GM18909 (cell line): ENCODE measurements around the gene SUSD2.
"Not testable (repeated sequence)": the region's sequence is repeated elsewhere in the genome, so short reads cannot be mapped to it uniquely, and the experiment has no call there.

ENCODE experiments used
- ATAC-seq: cut with Tn5 transposase; IDR thresholded peaks from one replicate; pipeline ENCODE4 v1.9.1; 2021; ENCODE audit warnings: mild to moderate bottlenecking; ENCODE audit not compliant: unreplicated experiment, poor library complexity

SUSD2 gene

GRCh38 chr22:24170632-24171031, 10.7 kb upstream of the SUSD2 start:
- no peak for ATAC-seq

- no peak for ATAC-seq
Observed at GRCh38 chr22:24171822-24172221, 9.5 kb upstream of the SUSD2 start.

GRCh38 chr22:24175160-24175808, 6.0 kb upstream of the SUSD2 start:
- no peak for ATAC-seq

- no peak for ATAC-seq
Observed at GRCh38 chr22:24176040-24176439, 5.2 kb upstream of the SUSD2 start.

GRCh38 chr22:24176630-24177029, 4.7 kb upstream of the SUSD2 start:
- ATAC-seq: no peak

- ATAC-seq: no peak
Observed at GRCh38 chr22:24177045-24177444, 4.2 kb upstream of the SUSD2 start.

GRCh38 chr22:24177456-24177855, 3.8 kb upstream of the SUSD2 start:
- no peak for ATAC-seq

- ATAC-seq: no peak
Observed at GRCh38 chr22:24178021-24178431, 3.3 kb upstream of the SUSD2 start.

- ATAC-seq: no peak
Observed at GRCh38 chr22:24178502-24179440, 2.5 kb upstream of the SUSD2 start.

GRCh38 chr22:24179478-24180210, 1.6 kb upstream of the SUSD2 start:
- no peak for ATAC-seq

- no peak for ATAC-seq
Observed at GRCh38 chr22:24180316-24181087, 785 bp upstream of the SUSD2 start.

GRCh38 chr22:24181996-24182899, 961 bp downstream of the SUSD2 start:
- ATAC-seq: no peak

- not testable (repeated sequence) for ATAC-seq
Observed at GRCh38 chr22:24182900-24183246, 1.6 kb downstream of the SUSD2 start.

GRCh38 chr22:24183321-24184031, 2.2 kb downstream of the SUSD2 start:
- ATAC-seq: no peak

- ATAC-seq: no peak
Observed at GRCh38 chr22:24184057-24184798, 2.9 kb downstream of the SUSD2 start.

GRCh38 chr22:24185001-24185500, 3.8 kb downstream of the SUSD2 start:
- no peak for ATAC-seq

- ATAC-seq: no peak
Observed at GRCh38 chr22:24185501-24186351, 4.4 kb downstream of the SUSD2 start.
